ENCODE results near the gene TUBGCP2.
"Not testable (repeated sequence)": the region's sequence is repeated elsewhere in the genome, so short reads cannot be mapped to it uniquely, and the experiment has no call there.

TUBGCP2 gene

GRCh38 chr10:133249094-133249780 is 59.4 kb downstream of the TUBGCP2 start:
- no peak for FAIRE-seq
- DNase-seq (ENCODE audit: low spot score): no peak

DNA sequence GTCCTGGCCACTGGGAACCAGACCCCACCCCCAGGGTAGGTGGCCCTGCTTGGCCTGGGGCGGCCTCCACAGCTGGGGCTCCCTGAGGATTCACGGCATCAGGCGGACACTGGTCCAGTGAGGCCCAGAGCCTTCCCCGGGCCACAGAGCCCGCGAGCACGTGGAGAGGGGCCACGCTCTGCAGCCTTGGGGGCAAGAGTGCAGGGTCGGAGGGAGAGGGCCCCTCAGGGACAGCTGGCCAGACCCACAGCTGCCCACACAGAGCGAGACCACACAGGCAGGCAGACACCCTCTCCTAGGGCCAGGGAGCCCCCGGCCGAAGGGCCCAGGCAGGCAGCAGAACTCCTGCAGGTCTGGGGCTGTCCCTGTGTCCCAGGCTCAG is 60.3 kb downstream of the TUBGCP2 start:
- DNase-seq (ENCODE audit: low spot score): no peak
- no peak for FAIRE-seq

- FAIRE-seq (no peak), DNase-seq (ENCODE audit: low spot score) (no peak)
Measured at GRCh38 chr10:133247681-133248333, 60.9 kb downstream of the TUBGCP2 start.

- FAIRE-seq (no peak), DNase-seq (ENCODE audit: low spot score) (no peak)
Measured at GRCh38 chr10:133246236-133246626, 62.4 kb downstream of the TUBGCP2 start.

DNA sequence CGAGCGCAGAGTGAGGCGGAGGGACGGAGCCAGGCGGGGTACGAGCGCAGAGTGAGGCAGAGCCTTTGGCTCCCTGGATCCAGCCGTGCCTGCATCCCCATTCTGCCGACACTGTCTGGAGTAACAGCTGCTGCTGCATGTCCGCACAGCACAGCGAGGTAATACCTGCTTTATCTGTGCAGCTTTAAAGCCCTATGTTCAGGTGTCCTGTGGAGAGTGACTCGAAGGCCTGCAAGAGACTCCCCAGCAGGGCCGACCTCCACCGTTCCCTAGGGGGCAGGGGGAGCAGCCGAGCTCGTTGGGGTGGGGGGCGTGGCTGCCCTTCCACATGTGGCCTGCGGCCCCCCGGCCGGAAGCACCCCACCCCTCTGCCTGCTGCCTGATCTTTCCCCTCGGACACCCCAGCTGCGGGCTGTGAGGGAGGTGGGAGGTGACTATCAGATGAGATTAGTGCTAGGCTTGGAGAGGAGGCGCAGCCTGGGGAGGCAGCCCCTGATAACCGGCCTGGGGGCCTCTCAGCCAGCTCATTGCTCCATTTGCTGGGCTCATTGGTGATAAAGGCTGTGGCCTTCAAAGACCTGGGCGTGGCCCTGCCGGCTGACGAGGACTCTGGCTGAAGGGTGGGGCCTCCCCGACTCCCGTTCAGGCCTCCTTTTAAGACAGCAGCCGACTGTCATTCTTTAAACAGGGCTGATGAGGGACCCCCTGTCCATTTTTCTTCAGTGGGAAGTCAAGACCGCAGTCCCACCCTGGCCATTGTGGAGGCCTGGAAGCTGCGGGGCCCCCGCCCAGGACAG is 63.0 kb downstream of the TUBGCP2 start:
- DNase-seq (ENCODE audit: low spot score): no peak
- FAIRE-seq: no peak

DNA sequence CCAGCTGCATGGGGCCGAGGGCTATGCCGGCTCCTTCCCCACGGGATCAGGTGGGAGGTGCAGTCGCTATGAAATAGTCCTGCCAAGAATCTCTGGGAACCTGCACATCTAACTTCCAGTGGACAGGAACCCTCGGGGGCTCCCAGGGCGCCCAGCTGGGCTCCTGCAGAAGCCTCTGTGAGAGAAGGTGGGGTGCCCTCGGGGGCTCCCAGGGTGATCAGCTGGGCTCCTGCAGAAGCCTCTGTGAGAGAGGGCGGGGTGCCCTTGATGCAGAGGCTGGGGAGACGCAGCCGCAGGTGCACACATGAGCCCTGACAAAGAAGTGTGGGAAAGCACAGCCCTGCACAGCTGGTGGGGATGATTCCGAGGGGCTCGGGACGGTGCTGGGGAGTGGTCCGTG is 65.1 kb downstream of the TUBGCP2 start:
- FAIRE-seq: no peak

GRCh38 chr10:133242611-133243356 is 65.9 kb downstream of the TUBGCP2 start:
- DNase-seq (ENCODE audit: low spot score) (no peak), FAIRE-seq (peak; percentile 94)

More for the DNA sequence above, 65.1 kb downstream of the TUBGCP2 start:
- no peak for DNase-seq (ENCODE audit: low spot score)

- FAIRE-seq (no peak), DNase-seq (ENCODE audit: low spot score) (no peak)
Measured at GRCh38 chr10:133241501-133242205, 67.0 kb downstream of the TUBGCP2 start.

DNA sequence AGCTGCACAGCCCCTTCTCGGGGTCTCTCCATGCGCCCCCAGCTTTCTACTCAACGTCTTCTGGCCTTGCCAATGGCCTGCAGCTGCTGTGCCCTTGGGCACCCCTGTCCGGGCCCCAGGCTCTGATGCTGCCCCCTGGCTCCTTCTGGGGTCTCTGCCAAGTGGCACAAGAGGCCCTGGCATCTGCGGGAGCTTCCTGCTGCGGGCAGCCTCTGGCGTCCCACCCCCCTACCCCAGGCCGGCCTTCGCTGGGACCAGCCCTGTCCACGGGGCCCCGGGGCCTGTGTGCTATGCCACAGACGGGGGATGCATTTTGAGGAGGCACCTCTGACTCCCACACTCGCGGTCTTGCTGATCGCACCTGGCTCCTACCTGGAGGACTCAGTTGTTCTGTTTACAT is 68.7 kb downstream of the TUBGCP2 start:
- DNase-seq (ENCODE audit: low spot score) (no peak), FAIRE-seq (no peak)

GRCh38 chr10:133238466-133238804 is 70.2 kb downstream of the TUBGCP2 start:
- no peak for DNase-seq (ENCODE audit: low spot score)
- no peak for FAIRE-seq

GRCh38 chr10:133237588-133238465 is 70.8 kb downstream of the TUBGCP2 start, which contains the start of gene VENTX:
Gene VENTX (plus strand): TSS chr10:133237855. CDS start chr10:133237915, 60 bp downstream.
- FAIRE-seq: no peak
- no peak for DNase-seq (ENCODE audit: low spot score)

GRCh38 chr10:133237241-133237587 is 71.5 kb downstream of the TUBGCP2 start:
- no peak for DNase-seq (ENCODE audit: low spot score)
- FAIRE-seq: no peak

- DNase-seq (ENCODE audit: low spot score) (no peak), FAIRE-seq (no peak)
Measured at GRCh38 chr10:133236401-133237240, 72.1 kb downstream of the TUBGCP2 start.

GRCh38 chr10:133235932-133236331 is 72.7 kb downstream of the TUBGCP2 start:
- DNase-seq (ENCODE audit: low spot score) (no peak), FAIRE-seq (no peak)

DNA sequence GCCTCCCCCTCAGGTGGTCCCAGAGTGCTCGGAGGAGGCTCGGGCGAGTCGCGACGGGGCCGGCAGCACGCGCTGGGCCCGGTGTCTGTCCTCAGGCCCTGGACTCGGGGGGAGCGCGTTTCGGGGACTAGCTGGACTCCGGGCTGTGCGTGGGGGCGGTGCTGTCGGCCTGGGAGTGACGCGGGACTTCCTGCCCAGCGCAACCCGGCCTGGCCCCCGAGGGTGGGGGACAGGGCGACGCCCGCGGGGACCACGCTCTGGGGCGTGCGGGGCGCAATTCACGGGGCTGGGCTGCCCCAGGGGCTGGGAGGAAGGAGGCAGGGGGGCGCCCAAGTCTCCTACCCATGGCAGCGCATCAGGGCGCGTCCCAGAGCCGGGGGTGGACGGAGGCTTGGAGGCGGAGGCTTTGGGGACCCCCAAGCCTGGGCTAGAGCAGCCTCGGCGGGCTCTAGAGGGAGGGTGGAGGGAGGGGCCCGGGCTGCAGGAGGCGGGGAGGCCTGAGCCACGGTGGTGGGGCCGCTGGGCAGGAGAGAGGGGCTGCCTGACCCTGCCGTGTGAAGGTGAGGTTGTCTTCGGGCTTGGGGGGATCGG is 73.3 kb downstream of the TUBGCP2 start:
- FAIRE-seq (no peak), DNase-seq (ENCODE audit: low spot score) (no peak)

DNA sequence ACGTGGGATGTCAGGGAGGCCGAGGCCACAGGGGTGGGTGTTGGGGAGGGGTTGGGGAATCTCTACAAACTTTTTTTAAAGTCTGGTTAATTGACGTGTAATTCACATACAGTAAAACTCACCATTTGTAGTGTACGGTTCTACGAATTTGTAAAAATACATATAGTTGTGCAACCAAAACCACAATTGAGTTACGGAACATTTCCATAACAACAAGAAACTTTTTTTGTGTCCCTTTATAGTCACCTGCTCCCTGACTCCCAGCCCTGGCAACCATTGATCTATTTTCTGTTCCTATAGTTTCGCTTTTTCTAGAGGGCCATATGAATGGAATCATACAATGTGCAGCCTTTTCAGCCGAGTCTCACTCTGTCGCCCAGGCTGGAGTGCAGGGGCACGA is 73.9 kb downstream of the TUBGCP2 start:
- FAIRE-seq; DNase-seq (ENCODE audit: low spot score): not testable (repeated sequence)

- no peak for DNase-seq (ENCODE audit: low spot score)
- no peak for FAIRE-seq
Measured at GRCh38 chr10:133231946-133232574, 76.6 kb downstream of the TUBGCP2 start.

DNA sequence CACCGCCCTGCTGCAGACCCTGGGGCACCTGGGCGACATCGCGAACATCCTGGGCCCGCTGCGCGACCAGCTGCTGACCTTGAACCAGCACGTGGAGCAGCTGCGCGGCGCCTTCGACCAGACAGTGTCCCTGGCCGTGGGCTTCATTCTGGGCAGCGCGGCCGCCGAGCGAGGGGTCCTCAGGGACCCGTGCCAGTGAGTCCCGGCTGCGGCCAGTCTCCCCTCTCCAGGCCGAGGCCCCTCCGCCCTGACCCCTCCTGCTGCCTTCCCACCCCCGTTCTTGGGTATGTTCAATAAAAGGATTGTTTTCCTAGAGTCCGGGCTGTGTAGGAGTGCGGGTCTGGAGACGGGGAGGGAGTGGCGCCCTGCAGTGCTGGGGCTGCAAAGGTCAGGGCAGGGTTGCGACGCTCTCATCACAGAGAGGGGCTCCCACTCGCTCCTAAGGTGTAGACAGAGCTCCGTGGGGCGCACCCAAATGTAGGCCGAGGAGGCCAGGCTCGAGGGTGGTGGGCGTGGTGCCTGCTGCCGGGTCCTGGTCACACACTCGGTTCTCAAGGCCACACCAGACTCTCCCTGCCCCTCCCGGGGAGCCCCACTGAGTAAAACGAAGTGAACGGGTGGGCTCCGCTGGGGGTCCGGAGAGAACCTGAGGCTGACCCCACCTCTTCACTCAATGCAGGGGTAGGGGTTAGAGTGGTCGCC is 77.3 kb downstream of the TUBGCP2 start:
- FAIRE-seq (no peak), DNase-seq (ENCODE audit: low spot score) (no peak)

All from urothelium cell line (cell line).